Prostate gland (tissue), 2 donors: ENCODE measurements around the gene VOPP1.

Source experiments
- CTCF ChIP-seq, 4 experiments: fragments of 200-600 bp in 2 of 4; fragments of 450-650 bp in 2 of 4; sonication (generic) in 2 of 4; IDR thresholded peaks; 1 replicate in 3 of 4; 2 replicates in 1 of 4; pipeline ENCODE4 v1.5.1; 2016 to 2019; ENCODE audit warnings: antibody characterized with exemption in 4 of 4, mild to moderate bottlenecking in 2 of 4, moderate library complexity in 2 of 4
- POLR2A ChIP-seq: fragments of 450-650 bp; IDR thresholded peaks from one replicate; pipeline ENCODE4 v1.6.1; 2016; ENCODE audit warnings: antibody characterized with exemption, mild to moderate bottlenecking
- POLR2AphosphoS5 ChIP-seq: sonication (generic); formaldehyde crosslinking; IDR thresholded peaks from one replicate; pipeline ENCODE4 v1.6.1; 2017; ENCODE audit warnings: antibody characterized with exemption

GRCh38 chr7:55497521-55497920 is 74.8 kb downstream of the VOPP1 start:
- TF ChIP-seq CTCF (IDR thresholded peaks at IDR 0.05) (no peak), POLR2AphosphoS5 (no peak), POLR2A (no peak)
